Endothelial cell of umbilical vein (primary cell): Measurements from ENCODE around the gene C4orf50. TPM values are rescaled to one million over a fixed set of nuclear protein-coding genes. Genes with fewer than 3 reads are reported as not detected.

ENCODE experiments used
- BruUV-seq: library from RNA; stranded (reverse); fragments of 400-500 nt; replicated peaks from 2 replicates; lab custom pipeline; 2021; lab: Mats Ljungman, UMichigan
- CTCF ChIA-PET: fragments of 300-600, 350-600 bp; sonication (Branson Sonifier 250); formaldehyde crosslinking; loops from one replicate; lab custom pipeline; 2021; ENCODE audit warnings: antibody characterized with exemption, inconsistent platforms; lab: Charles Lee
- POLR2A ChIA-PET: fragments of 300-600, 350-600 bp; sonication (Branson Sonifier 250); formaldehyde crosslinking; loops from one replicate; lab custom pipeline; 2021; ENCODE audit warnings: antibody characterized with exemption, inconsistent platforms; lab: Charles Lee
- DNase-seq: peaks from one replicate; pipeline ENCODE4 v3.0.0-alpha.2; 2011; ENCODE audit warnings: low read depth, low spot score
- FAIRE-seq: peaks from 2 replicates; lab custom pipeline; 2011; peaks lifted over from hg19 to GRCh38; lab: Jason Lieb, UNC
- H2AFZ ChIP-seq: 2 replicates; pipeline ENCODE4 v1.6.0; 2012; ENCODE audit warnings: low read depth, low read length, control low read depth, inconsistent platforms
- H3K27ac ChIP-seq: 2 replicates; pipeline ENCODE4 v1.5.1; 2011; ENCODE audit warnings: low read depth, mild to moderate bottlenecking, control low read depth, low read length, moderate library complexity; ENCODE audit not compliant: insufficient read depth
- H3K27me3 ChIP-seq, 2 experiments: 2 replicates each; pipeline versions ENCODE4 v1.6.0 to v1.6.1; 2011; ENCODE audit warnings: low read length in 2 of 2, mixed read lengths in 1 of 2; ENCODE audit not compliant: control insufficient read depth in 2 of 2, insufficient read depth in 2 of 2
- H3K36me3 ChIP-seq, 2 experiments: 2 replicates in 1 of 2; 3 replicates in 1 of 2; pipeline ENCODE4 v1.5.1; 2011; ENCODE audit warnings: low read length in 2 of 2, mild to moderate bottlenecking in 1 of 2, moderate library complexity in 1 of 2; ENCODE audit not compliant: control insufficient read depth in 2 of 2, insufficient read depth in 2 of 2; ENCODE audit errors: extremely low read depth in 1 of 2
- H3K4me1 ChIP-seq: 3 replicates; pipeline ENCODE4 v1.5.1; 2011; ENCODE audit warnings: mild to moderate bottlenecking, low read length; ENCODE audit not compliant: control insufficient read depth, insufficient read depth; ENCODE audit errors: extremely low read depth
- H3K4me2 ChIP-seq: 2 replicates; pipeline ENCODE4 v1.6.1; 2011; ENCODE audit warnings: low read length, control low read depth, mixed read lengths; ENCODE audit not compliant: insufficient read depth
- H3K4me3 ChIP-seq, 3 experiments: fragments of 200-600 bp in 1 of 3; sonication (generic), shearing (Covaris generic) in 1 of 3; replicated peaks in 1 of 3; 2 replicates each; pipeline ENCODE4 v1.5.1; 2011 to 2016; ENCODE audit warnings: control low read depth in 3 of 3, low read length in 3 of 3, mild to moderate bottlenecking in 2 of 3, inconsistent platforms in 1 of 3, low read depth in 1 of 3, moderate library complexity in 1 of 3; ENCODE audit not compliant: insufficient read depth in 1 of 3
- H3K79me2 ChIP-seq: 2 replicates; pipeline ENCODE4 v1.6.0; 2012; ENCODE audit warnings: low read length, inconsistent platforms; ENCODE audit not compliant: control insufficient read depth, insufficient read depth
- H3K9ac ChIP-seq: replicated peaks from 2 replicates; pipeline ENCODE3; 2011; ENCODE audit warnings: low read length, control low read depth; ENCODE audit not compliant: insufficient read depth; ENCODE audit errors: extremely low read depth
- H3K9me1 ChIP-seq: replicated peaks from 3 replicates; pipeline ENCODE4 v1.6.0; 2011; ENCODE audit warnings: mild to moderate bottlenecking, low read length; ENCODE audit not compliant: control insufficient read depth, insufficient read depth; ENCODE audit errors: extremely low read depth
- H3K9me3 ChIP-seq: replicated peaks from 2 replicates; pipeline ENCODE4 v1.5.1; 2012; ENCODE audit warnings: low read length, inconsistent platforms; ENCODE audit not compliant: control insufficient read depth, insufficient read depth
- H4K20me1 ChIP-seq: replicated peaks from 2 replicates; pipeline ENCODE3; 2011; ENCODE audit warnings: mild to moderate bottlenecking, low read length; ENCODE audit not compliant: control insufficient read depth, insufficient read depth; ENCODE audit errors: extremely low read depth
- EZH2 ChIP-seq: IDR thresholded peaks from 2 replicates; pipeline ENCODE4 v1.6.1; 2012; ENCODE audit warnings: borderline replicate concordance, low read depth, mild to moderate bottlenecking, moderate library complexity, low read length, inconsistent platforms; ENCODE audit not compliant: severe bottlenecking
- FOS ChIP-seq: IDR thresholded peaks from 2 replicates; pipeline ENCODE4 v1.6.1; 2011; ENCODE audit warnings: mild to moderate bottlenecking, low read length, moderate library complexity, borderline replicate concordance; ENCODE audit not compliant: insufficient read depth
- GATA2 ChIP-seq: IDR thresholded peaks from 2 replicates; pipeline ENCODE4 v1.7.0; 2011; ENCODE audit warnings: low read depth, mild to moderate bottlenecking, moderate library complexity, mixed read lengths, low read length; ENCODE audit not compliant: insufficient read length, insufficient read depth
- MYC ChIP-seq: IDR thresholded peaks from one replicate; pipeline ENCODE4 v1.6.1; 2011; ENCODE audit warnings: mild to moderate bottlenecking, low read depth, low read length
- POLR2A ChIP-seq: IDR thresholded peaks from 2 replicates; pipeline ENCODE4 v1.6.1; 2012; ENCODE audit warnings: low read depth, mild to moderate bottlenecking, control low read depth, low read length
- POLR2AphosphoS5 ChIP-seq: IDR thresholded peaks from 2 replicates; pipeline ENCODE4 v1.6.1; 2012; ENCODE audit warnings: low read depth, mild to moderate bottlenecking, control low read depth, low read length, moderate library complexity; ENCODE audit not compliant: insufficient read depth
- dilution Hi-C: fragments of 300-500 bp; cut with MboI; formaldehyde crosslinking; loops from one replicate; pipeline ENCODE4 v1.15.0; 2019; ENCODE audit warnings: low sequenced_read_pairs; ENCODE audit not compliant: extremely low pct_ligation_motif_present
- intact Hi-C: fragments of 100-400 bp; cut with micrococcal nuclease; formaldehyde crosslinking; loops from one replicate; pipeline ENCODE4 v1.10.0; 2022
- polyA plus RNA-seq, 4 experiments: library from polyadenylated mRNA; depleted of rRNA in 3 of 4; stranded (reverse) in 3 of 4; unstranded in 1 of 4; fragments of >200 nt; gene quantifications; 2 replicates each; pipeline versions ENCODE4 v1.2.1 to v1.2.3, GENCODE V29; 2011 to 2012; ENCODE audit warnings: missing spikeins in 1 of 4
- total RNA-seq: library from RNA; stranded (reverse); gene quantifications from 2 replicates; pipeline ENCODE4 v1.2.3, GENCODE V29; 2021
- TF ChIP-seq, protein P1 (sequence below): IDR thresholded peaks from 2 replicates; pipeline ENCODE4 v1.6.1; 2011; ENCODE audit not compliant: insufficient read depth, insufficient read length
- TF ChIP-seq, protein P2 (sequence below), 2 donors: IDR thresholded peaks; 1 replicate in 1 of 2; 2 replicates in 1 of 2; pipeline ENCODE4 v1.5.1; 2011; ENCODE audit warnings: low read length in 2 of 2, mild to moderate bottlenecking in 2 of 2, moderate library complexity in 2 of 2, control low read depth in 1 of 2, inconsistent platforms in 1 of 2, low read depth in 1 of 2; ENCODE audit not compliant: insufficient read depth in 1 of 2; ENCODE audit errors: extremely low read depth in 1 of 2

Gene C4orf50
- total and polyA plus RNA-seq, 2 donors (not counting 3 experiments of a cell fraction or from before 2014, with no cell fraction given): not detected

DNA sequence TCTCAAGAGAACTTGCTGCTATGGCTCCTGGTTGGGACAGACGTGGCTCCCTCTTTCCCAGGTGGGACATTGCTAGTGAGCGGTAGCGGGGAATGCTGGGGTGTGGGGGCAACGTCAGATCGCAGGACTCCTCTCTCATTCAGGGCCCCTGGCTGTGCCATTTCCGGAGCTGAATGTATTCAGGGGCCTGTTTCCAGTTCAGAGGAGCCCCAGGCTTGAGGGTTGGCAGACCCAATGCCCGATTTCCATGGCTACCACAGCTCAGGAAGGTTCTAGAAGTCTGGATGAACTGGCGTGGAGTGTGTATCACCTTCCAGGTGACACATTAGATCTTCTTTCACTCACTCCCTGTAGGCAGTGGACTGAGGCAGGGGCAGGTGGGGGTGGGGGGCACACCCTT, 99.2 kb downstream of the C4orf50 start:
- intact Hi-C loops: no loop called here
- H3K4me1 ChIP-seq: no peaks in the 10 kb centered on the region
- no peak overlapping the region for H3K4me3 ChIP-seq
- H3K27ac ChIP-seq: no peak overlapping the region
- no peaks in the 10 kb centered on the region for H3K9me1 ChIP-seq
- no peaks in the 10 kb centered on the region for H4K20me1 ChIP-seq
- FAIRE-seq: no peak
- no peaks in the 10 kb centered on the region for H3K36me3 ChIP-seq
- no peaks in the 10 kb centered on the region for H3K27me3 ChIP-seq
- CTCF ChIA-PET: interaction anchor here (0.6 kb wide), 1 partner anchor 95 kb away, joined by 4 read pairs; no protein-coding TSS in a partner anchor
- POLR2A ChIA-PET: no interaction called here
- no peak overlapping the region for H2AFZ ChIP-seq
- BruUV-seq: no TSS peak
- dilution Hi-C loops: no loop called here
- H3K79me2 ChIP-seq: no peaks in the 10 kb centered on the region
- no peak for DNase-seq
- H3K4me2 ChIP-seq: no peak overlapping the region
- no peak overlapping the region for H3K9ac ChIP-seq
- TF ChIP-seq GATA2 (no peak), POLR2A (no peak), MYC (no peak), POLR2AphosphoS5 (no peak), EZH2 (no peak), FOS (no peak)
- TF ChIP-seq, protein P1, sequence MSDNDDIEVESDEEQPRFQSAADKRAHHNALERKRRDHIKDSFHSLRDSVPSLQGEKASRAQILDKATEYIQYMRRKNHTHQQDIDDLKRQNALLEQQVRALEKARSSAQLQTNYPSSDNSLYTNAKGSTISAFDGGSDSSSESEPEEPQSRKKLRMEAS: no peak
- TF ChIP-seq, protein P2, sequence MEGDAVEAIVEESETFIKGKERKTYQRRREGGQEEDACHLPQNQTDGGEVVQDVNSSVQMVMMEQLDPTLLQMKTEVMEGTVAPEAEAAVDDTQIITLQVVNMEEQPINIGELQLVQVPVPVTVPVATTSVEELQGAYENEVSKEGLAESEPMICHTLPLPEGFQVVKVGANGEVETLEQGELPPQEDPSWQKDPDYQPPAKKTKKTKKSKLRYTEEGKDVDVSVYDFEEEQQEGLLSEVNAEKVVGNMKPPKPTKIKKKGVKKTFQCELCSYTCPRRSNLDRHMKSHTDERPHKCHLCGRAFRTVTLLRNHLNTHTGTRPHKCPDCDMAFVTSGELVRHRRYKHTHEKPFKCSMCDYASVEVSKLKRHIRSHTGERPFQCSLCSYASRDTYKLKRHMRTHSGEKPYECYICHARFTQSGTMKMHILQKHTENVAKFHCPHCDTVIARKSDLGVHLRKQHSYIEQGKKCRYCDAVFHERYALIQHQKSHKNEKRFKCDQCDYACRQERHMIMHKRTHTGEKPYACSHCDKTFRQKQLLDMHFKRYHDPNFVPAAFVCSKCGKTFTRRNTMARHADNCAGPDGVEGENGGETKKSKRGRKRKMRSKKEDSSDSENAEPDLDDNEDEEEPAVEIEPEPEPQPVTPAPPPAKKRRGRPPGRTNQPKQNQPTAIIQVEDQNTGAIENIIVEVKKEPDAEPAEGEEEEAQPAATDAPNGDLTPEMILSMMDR (IDR thresholded peaks at IDR 0.05; ENCODE audit: extremely low read depth in 1 of 2, insufficient read depth in 1 of 2, low read depth in 1 of 2, low read length in 2 of 2): no peak
- no peaks in the 10 kb centered on the region for H3K9me3 ChIP-seq
